ENCODE results near the gene DUS4L. TPM values are rescaled to one million over a fixed set of nuclear protein-coding genes. Genes with fewer than 3 reads are reported as not detected.

DUS4L gene
- total and polyA plus RNA-seq, 2 of the 13 experiments (the other 11 are each of a cell fraction or from before 2014, with no cell fraction given) = 5.6 to 9.8 TPM

GRCh38 chr7:107597953-107598352, 34.2 kb downstream of the DUS4L start:
- Histone ChIP-seq H3K4me1 (ENCODE audit: insufficient read depth, low read length) (peaks cover 11% of the 10 kb centered on the region; the same call in 1 of the 2 replicates), H2AFZ (ENCODE audit: low read length) (no peak overlapping the region), H3K4me2 (ENCODE audit: low read depth, low read length) (no peak overlapping the region), H3K27me3 (ENCODE audit: control insufficient read depth in 1 of 2, insufficient read depth in 2 of 2, low read length in 2 of 2) (no peaks in the 10 kb centered on the region), H3K4me3 (replicated peaks in 1 of 3; ENCODE audit: insufficient read depth in 1 of 3, low read depth in 2 of 3, low read length in 3 of 3) (no peak overlapping the region), H3K9ac (ENCODE audit: insufficient read depth, low read depth, low read length) (no peak overlapping the region), H4K20me1 (ENCODE audit: insufficient read depth, low read length) (no peaks in the 10 kb centered on the region), H3K36me3 (replicated peaks in 1 of 2; ENCODE audit: control insufficient read depth in 1 of 2, insufficient read depth in 2 of 2, low read length in 2 of 2) (peaks cover 0 to 1% of the 10 kb centered on the region in 2 experiments; a peak in 4 of 5 replicates), H3K79me2 (ENCODE audit: insufficient read depth, low read length) (no peaks in the 10 kb centered on the region), H3K9me3 (ENCODE audit: low read length) (no peaks in the 10 kb centered on the region), H3K27ac (ENCODE audit: extremely low read length, insufficient read depth, low read length) (no peak overlapping the region)
- POLR2A ChIA-PET = no interaction called here
- ATAC-seq = no peak
- no peak for FAIRE-seq
- CTCF ChIA-PET (ENCODE audit: low intra/inter-chr PET ratio, low total read pairs) = no interaction called here
- no peak for DNase-seq (ENCODE audit: low spot score)
- 92% methylated on average over 4 of the region's 4 CpGs for WGBS (ENCODE audit: low lambda C conversion rate)
- in situ Hi-C loops (cut with HindIII; ENCODE audit: extremely low pct_ligation_motif_present, low pct_unique_long_range_greater_than_20kb) = no loop called here
- BruUV-seq (replicated peaks) = no TSS peak
- intact Hi-C loops (cut with micrococcal nuclease; ENCODE audit: unreplicated experiment) = no loop called here
- TF ChIP-seq TRIM22 (IDR thresholded peaks at IDR 0.05) = no peak
- TF ChIP-seq ZKSCAN5 (CRISPR knock-in tag; IDR thresholded peaks at IDR 0.05) = no peak
- no peak for TF ChIP-seq KAT8 (CRISPR knock-in tag; IDR thresholded peaks at IDR 0.05)
- TF ChIP-seq MAFF (IDR thresholded peaks at IDR 0.05; ENCODE audit: low read depth, low read length) = peak; percentile 29; the same call in 1 of the 2 replicates
- peak; percentile 48 to 59; a peak in 3 of 4 replicates for TF ChIP-seq MAFK (conservative IDR thresholded peaks at IDR 0.05 in 1 of 2, IDR thresholded peaks at IDR 0.05 in 1 of 2; ENCODE audit: low read length in 2 of 2)

DNA sequence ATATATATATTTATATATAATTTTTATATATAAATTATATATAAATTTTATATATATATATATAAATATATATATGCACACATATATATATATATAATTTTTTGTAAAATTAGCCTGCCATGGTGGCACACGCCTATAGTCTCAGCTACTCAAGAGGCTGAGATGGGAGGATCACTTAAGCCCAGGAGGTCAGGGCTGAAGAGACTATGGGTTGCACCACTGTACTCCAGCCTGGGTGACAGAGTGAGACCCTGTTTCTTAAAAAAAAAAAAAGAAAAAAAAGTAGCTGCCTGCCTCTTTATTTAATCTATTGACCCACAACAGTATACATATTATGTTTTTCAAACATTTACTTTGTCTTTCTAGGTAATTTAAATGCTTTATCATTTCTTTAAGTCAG, 35.5 kb downstream of the DUS4L start:
- WGBS (ENCODE audit: low lambda C conversion rate) = 100% methylated on average over 1 of the region's 1 CpG
- Histone ChIP-seq H3K79me2 (ENCODE audit: insufficient read depth, low read length) (no peaks in the 10 kb centered on the region), H3K9me3 (ENCODE audit: low read length) (no peaks in the 10 kb centered on the region), H3K4me2 (ENCODE audit: low read depth, low read length) (no peak overlapping the region), H2AFZ (ENCODE audit: low read length) (no peak overlapping the region), H3K27me3 (ENCODE audit: control insufficient read depth in 1 of 2, insufficient read depth in 2 of 2, low read length in 2 of 2) (no peaks in the 10 kb centered on the region), H4K20me1 (ENCODE audit: insufficient read depth, low read length) (no peaks in the 10 kb centered on the region), H3K27ac (ENCODE audit: extremely low read length, insufficient read depth, low read length) (no peak overlapping the region), H3K4me3 (replicated peaks in 1 of 3; ENCODE audit: insufficient read depth in 1 of 3, low read depth in 2 of 3, low read length in 3 of 3) (no peak overlapping the region), H3K36me3 (replicated peaks in 1 of 2; ENCODE audit: control insufficient read depth in 1 of 2, insufficient read depth in 2 of 2, low read length in 2 of 2) (peaks cover 0 to 1% of the 10 kb centered on the region in 2 experiments; a peak in 4 of 5 replicates), H3K9ac (ENCODE audit: insufficient read depth, low read depth, low read length) (no peak overlapping the region), H3K4me1 (ENCODE audit: insufficient read depth, low read length) (peaks cover 11% of the 10 kb centered on the region; the same call in 1 of the 2 replicates)
- no peak for FAIRE-seq
- no peak for ATAC-seq
- DNase-seq (ENCODE audit: low spot score) = no peak
- no TSS peak for BruUV-seq (replicated peaks)
- intact Hi-C loops (cut with micrococcal nuclease; ENCODE audit: unreplicated experiment) = no loop called here
- ChIA-PET POLR2A (no interaction called here), CTCF (ENCODE audit: low intra/inter-chr PET ratio, low total read pairs) (no interaction called here)
- in situ Hi-C loops (cut with HindIII; ENCODE audit: extremely low pct_ligation_motif_present, low pct_unique_long_range_greater_than_20kb) = no loop called here
- TF ChIP-seq SRSF9 (IDR thresholded peaks at IDR 0.05; ENCODE audit: borderline replicate concordance, insufficient read depth, low read depth, low read length, poor library complexity, severe bottlenecking) (no peak), NFE2 (CRISPR knock-in tag; IDR thresholded peaks at IDR 0.05) (no peak), PHF21A (CRISPR knock-in tag; IDR thresholded peaks at IDR 0.05) (no peak), ISL2 (CRISPR knock-in tag; IDR thresholded peaks at IDR 0.05) (no peak), MAFK (conservative IDR thresholded peaks at IDR 0.05 in 1 of 2, IDR thresholded peaks at IDR 0.05 in 1 of 2; ENCODE audit: low read length in 2 of 2) (no peak), ZNF354B (CRISPR knock-in tag; IDR thresholded peaks at IDR 0.05) (no peak), ZNF232 (CRISPR knock-in tag; IDR thresholded peaks at IDR 0.05; ENCODE audit: borderline replicate concordance) (no peak), RFX1 (IDR thresholded peaks at IDR 0.05) (no peak), FLYWCH1 (CRISPR knock-in tag; IDR thresholded peaks at IDR 0.05) (no peak), ZNF737 (CRISPR knock-in tag; IDR thresholded peaks at IDR 0.05; ENCODE audit: borderline replicate concordance) (no peak), NFRKB (IDR thresholded peaks at IDR 0.05) (no peak)
- TF ChIP-seq, protein P1, sequence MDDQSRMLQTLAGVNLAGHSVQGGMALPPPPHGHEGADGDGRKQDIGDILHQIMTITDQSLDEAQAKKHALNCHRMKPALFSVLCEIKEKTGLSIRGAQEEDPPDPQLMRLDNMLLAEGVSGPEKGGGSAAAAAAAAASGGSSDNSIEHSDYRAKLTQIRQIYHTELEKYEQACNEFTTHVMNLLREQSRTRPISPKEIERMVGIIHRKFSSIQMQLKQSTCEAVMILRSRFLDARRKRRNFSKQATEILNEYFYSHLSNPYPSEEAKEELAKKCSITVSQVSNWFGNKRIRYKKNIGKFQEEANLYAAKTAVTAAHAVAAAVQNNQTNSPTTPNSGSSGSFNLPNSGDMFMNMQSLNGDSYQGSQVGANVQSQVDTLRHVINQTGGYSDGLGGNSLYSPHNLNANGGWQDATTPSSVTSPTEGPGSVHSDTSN (CRISPR knock-in tag; IDR thresholded peaks at IDR 0.05; ENCODE audit: borderline replicate concordance) = no peak
- TF ChIP-seq, protein P2, sequence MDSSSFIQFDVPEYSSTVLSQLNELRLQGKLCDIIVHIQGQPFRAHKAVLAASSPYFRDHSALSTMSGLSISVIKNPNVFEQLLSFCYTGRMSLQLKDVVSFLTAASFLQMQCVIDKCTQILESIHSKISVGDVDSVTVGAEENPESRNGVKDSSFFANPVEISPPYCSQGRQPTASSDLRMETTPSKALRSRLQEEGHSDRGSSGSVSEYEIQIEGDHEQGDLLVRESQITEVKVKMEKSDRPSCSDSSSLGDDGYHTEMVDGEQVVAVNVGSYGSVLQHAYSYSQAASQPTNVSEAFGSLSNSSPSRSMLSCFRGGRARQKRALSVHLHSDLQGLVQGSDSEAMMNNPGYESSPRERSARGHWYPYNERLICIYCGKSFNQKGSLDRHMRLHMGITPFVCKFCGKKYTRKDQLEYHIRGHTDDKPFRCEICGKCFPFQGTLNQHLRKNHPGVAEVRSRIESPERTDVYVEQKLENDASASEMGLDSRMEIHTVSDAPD (CRISPR knock-in tag; IDR thresholded peaks at IDR 0.05) = no peak
